Duodenal mucosa (tissue), 2 donors: ENCODE measurements around the gene TRAPPC6A.

Experiments used
- H3K27ac ChIP-seq: one replicate; pipeline ENCODE4 v1.7.0; 2013; ENCODE audit warnings: low read depth, low read length
- H3K27me3 ChIP-seq, 2 donors: one replicate each; pipeline ENCODE4 v1.7.0; 2013; ENCODE audit warnings: low read length in 2 of 2, control low read depth in 1 of 2; ENCODE audit not compliant: insufficient read depth in 2 of 2, control insufficient read depth in 1 of 2
- H3K36me3 ChIP-seq, 2 donors: one replicate each; pipeline ENCODE4 v1.7.0; 2013; ENCODE audit warnings: low read length in 2 of 2, control low read depth in 1 of 2; ENCODE audit not compliant: insufficient read depth in 2 of 2, control insufficient read depth in 1 of 2
- H3K4me1 ChIP-seq, 2 donors: one replicate each; pipeline ENCODE4 v1.7.0; 2013; ENCODE audit warnings: low read length in 2 of 2, control low read depth in 1 of 2; ENCODE audit not compliant: insufficient read depth in 2 of 2, control insufficient read depth in 1 of 2
- H3K4me3 ChIP-seq, 2 donors: one replicate each; pipeline ENCODE4 v1.7.0; 2013; ENCODE audit warnings: low read length in 2 of 2, low read depth in 1 of 2
- H3K9ac ChIP-seq, 2 donors: one replicate each; pipeline ENCODE4 v1.7.0; 2013; ENCODE audit warnings: low read length in 2 of 2, low read depth in 1 of 2
- H3K9me3 ChIP-seq, 2 donors: one replicate each; pipeline ENCODE4 v1.7.0; 2013; ENCODE audit warnings: low read length in 2 of 2, control low read depth in 1 of 2; ENCODE audit not compliant: control insufficient read depth in 1 of 2

TRAPPC6A gene

GRCh38 chr19:45164577-45165335 is 13.3 kb downstream of the TRAPPC6A start:
- H3K9ac ChIP-seq: no peak overlapping the region

GRCh38 chr19:45163751-45164460 is 14.1 kb downstream of the TRAPPC6A start:
- Histone ChIP-seq H3K9ac (no peak overlapping the region), H3K36me3 (no peaks in the 10 kb centered on the region), H3K4me1 (peaks cover 8 to 19% of the 10 kb centered on the region in 2 donors), H3K27ac (no peak overlapping the region), H3K9me3 (no peaks in the 10 kb centered on the region), H3K27me3 (peaks cover 17% of the 10 kb centered on the region in 2 donors), H3K4me3 (no peak overlapping the region)

More at GRCh38 chr19:45164577-45165335, 13.3 kb downstream of the TRAPPC6A start:
- H3K4me1 ChIP-seq: peaks cover 10 to 19% of the 10 kb centered on the region in 2 donors
- H3K27ac ChIP-seq: no peak overlapping the region
- no peak overlapping the region for H3K4me3 ChIP-seq
- H3K9me3 ChIP-seq: no peaks in the 10 kb centered on the region
- H3K36me3 ChIP-seq: no peaks in the 10 kb centered on the region
- H3K27me3 ChIP-seq: peaks cover 17% of the 10 kb centered on the region in 2 donors

GRCh38 chr19:45163156-45163555 is 14.9 kb downstream of the TRAPPC6A start:
- no peaks in the 10 kb centered on the region for H3K9me3 ChIP-seq
- H3K27me3 ChIP-seq: peaks cover 17 to 22% of the 10 kb centered on the region in 2 donors
- H3K36me3 ChIP-seq: no peaks in the 10 kb centered on the region
- H3K9ac ChIP-seq: no peak overlapping the region
- H3K4me1 ChIP-seq: peaks cover 10 to 24% of the 10 kb centered on the region in 2 donors
- no peak overlapping the region for H3K27ac ChIP-seq
- H3K4me3 ChIP-seq: no peak overlapping the region

GRCh38 chr19:45162608-45163143 is 15.4 kb downstream of the TRAPPC6A start:
- Histone ChIP-seq H3K27ac (no peak overlapping the region), H3K27me3 (peaks cover 17 to 22% of the 10 kb centered on the region in 2 donors), H3K36me3 (no peaks in the 10 kb centered on the region), H3K4me1 (peaks cover 11 to 27% of the 10 kb centered on the region in 2 donors), H3K9me3 (no peaks in the 10 kb centered on the region), H3K4me3 (no peak overlapping the region), H3K9ac (no peak overlapping the region)

DNA sequence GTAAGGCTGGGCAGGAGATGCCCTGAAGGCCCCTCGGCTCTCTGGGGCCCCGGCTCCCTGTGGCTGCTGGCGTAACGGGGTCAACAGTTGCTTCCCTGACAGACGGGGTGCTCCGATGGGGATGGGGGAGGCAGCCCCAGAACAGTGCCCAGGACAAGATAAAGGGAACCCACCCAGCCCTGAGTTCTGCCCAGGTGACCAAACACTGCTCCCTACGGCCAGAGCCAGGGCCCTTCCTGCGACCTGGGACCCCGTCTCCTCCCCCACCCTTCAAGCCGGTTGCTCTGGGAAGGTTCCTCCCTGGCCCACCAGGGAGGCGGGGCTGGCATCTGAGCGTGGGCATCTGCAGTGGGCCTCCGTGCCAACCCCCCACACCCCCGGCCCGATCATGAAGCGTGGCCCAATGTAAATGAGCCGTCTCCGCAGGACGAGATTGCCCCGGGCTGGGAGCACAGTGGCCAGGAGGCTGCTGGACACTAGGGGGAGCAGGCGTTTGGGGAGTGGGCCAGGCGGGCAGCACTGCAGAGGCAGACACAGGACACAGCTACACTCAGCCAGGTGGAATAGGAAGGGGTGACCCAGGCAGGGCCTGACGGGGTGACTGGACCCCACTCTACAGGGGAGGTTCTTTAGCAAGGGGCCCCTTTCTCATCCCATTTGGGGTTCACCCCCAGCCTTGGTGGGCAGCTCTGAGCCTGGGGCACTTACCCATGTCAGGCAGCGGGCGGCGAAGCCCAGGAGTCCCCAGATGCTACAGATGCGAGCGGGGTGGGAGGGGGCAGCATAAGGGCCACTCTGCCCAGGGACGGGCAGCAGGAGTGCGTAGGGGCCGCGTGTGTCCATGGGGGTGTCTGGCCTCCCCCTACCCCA is 16.1 kb downstream of the TRAPPC6A start:
- Histone ChIP-seq H3K27me3 (peaks cover 17 to 22% of the 10 kb centered on the region in 2 donors), H3K27ac (no peak overlapping the region), H3K36me3 (no peaks in the 10 kb centered on the region), H3K4me3 (no peak overlapping the region), H3K9me3 (no peaks in the 10 kb centered on the region), H3K4me1 (peaks cover 11 to 27% of the 10 kb centered on the region in 2 donors), H3K9ac (no peak overlapping the region)

DNA sequence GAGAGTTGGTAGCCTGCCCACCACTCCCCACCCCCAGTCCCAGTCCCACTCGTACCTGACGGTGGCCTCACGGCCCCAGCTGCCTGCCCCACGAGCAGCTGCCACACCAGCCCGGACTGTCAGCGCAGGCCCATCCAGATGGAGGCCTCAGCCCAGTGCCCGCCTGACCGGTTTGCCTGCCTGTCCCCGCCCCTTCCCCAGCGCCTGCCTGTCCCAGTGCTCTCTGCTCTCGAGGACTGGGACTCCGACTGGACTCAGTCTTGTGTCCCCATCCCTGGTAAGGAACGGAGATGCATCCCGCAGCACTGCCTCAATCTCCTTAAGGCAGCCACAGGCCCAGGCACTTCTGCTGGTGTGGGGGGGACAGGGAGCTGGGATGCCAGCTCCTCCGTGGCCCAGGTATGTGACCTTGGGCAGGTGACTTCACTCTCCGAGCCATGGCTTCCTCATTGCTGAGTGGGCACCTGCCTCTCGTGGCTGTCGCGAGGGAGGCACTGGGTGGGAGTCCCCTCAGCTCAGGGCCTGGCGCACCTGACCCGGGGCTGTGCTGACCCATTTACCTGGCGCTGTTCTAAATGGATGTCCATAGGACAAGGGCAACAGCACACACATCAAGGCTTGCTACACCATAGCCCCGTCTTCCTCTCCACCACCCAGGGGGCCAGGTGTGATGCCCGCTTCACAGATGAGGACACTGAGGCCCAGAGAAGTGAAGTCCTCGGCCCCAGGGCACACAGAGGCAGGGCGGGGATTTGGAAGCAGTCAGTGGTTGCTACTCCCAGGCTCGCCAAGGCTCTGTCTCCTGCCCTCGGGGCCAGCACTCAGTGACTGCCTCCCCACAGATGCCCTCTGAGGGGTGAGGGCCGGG is 16.9 kb downstream of the TRAPPC6A start, which contains the start of gene NKPD1:
TSS of gene NKPD1 (minus strand) at position 113 of the 868 bp plus-strand sequence. CDS start 832 bp downstream, outside the sequence.
- H3K36me3 ChIP-seq: no peaks in the 10 kb centered on the region
- H3K4me3 ChIP-seq: no peak within 1 kb of the TSS
- peaks cover 11 to 27% of the 10 kb centered on the region in 2 donors for H3K4me1 ChIP-seq
- no peak within 1 kb of the TSS for H3K27ac ChIP-seq
- H3K27me3 ChIP-seq: peaks cover 17 to 22% of the 10 kb centered on the region in 2 donors
- no peak within 1 kb of the TSS for H3K9ac ChIP-seq
- H3K9me3 ChIP-seq: no peaks in the 10 kb centered on the region

DNA sequence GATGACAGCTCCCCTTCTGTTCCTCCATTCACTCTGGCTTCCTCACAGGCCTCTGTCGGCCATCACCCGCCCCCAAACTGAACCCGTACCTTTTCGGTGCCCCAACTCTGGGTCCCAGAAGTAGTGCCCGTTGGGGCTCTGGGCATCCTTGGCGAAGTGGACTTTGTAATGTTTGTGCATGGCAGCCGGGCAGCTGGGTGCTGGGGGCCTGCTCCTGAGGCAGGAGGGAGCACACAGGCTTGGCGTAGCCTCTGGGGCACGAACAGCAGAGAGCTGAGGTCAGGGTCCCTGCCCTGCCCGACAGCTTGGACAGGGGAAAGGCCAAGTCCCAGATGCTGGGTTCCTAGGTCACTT is 18.1 kb downstream of the TRAPPC6A start:
- peaks cover 17 to 22% of the 10 kb centered on the region in 2 donors for H3K27me3 ChIP-seq

DNA sequence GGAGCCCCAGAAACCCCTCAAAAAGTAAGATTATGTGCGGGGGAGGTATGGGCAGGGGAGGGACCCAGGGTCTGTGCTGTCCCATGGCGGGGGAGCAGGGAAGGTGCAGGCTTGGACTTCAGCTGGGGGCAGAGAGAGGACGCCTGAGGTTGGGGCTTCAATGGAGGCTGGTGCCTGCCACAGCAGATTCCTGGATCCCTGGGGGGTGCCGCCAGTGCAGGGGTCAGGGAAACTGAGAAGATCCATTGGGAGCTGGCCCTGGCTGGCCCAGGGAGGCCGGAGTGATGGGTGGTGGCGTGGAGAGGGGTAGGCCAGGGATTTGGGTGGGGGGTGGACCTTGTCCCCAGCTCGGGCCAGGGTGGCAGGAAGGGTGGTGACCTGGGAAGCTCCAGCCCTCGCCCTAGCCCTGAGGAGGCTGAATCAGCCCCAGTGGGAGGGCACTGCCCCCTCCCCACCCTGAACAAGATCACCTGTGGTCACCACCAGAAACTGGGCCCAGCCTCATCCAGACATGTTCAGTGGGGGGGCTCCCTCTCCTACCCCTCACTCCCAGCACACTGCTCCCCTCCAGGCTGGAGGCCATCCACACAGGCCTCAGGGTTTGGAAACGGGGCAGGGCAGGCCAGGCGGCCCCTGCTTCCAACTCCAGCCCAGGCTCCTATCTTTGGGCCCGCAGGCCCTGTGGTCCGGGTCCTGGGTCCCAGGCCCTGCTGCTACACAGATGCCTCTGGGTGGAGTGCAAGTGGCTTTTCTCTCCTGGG is 18.6 kb downstream of the TRAPPC6A start:
- Histone ChIP-seq H3K9ac (no peak overlapping the region), H3K36me3 (no peaks in the 10 kb centered on the region), H3K4me3 (no peak overlapping the region), H3K27ac (no peak overlapping the region), H3K27me3 (peaks cover 19 to 24% of the 10 kb centered on the region in 2 donors), H3K9me3 (no peaks in the 10 kb centered on the region), H3K4me1 (peaks cover 8 to 22% of the 10 kb centered on the region in 2 donors)

More for the DNA sequence above, 18.1 kb downstream of the TRAPPC6A start:
- peaks cover 11 to 25% of the 10 kb centered on the region in 2 donors for H3K4me1 ChIP-seq
- no peak overlapping the region for H3K9ac ChIP-seq
- H3K4me3 ChIP-seq: no peak overlapping the region
- no peak overlapping the region for H3K27ac ChIP-seq
- no peaks in the 10 kb centered on the region for H3K9me3 ChIP-seq
- no peaks in the 10 kb centered on the region for H3K36me3 ChIP-seq
